Muscle layer of duodenum (tissue), 2 donors: ENCODE measurements around the gene UBE2H.

Experiments used
- H3K27ac ChIP-seq: one replicate; pipeline ENCODE4 v1.7.0; 2013; ENCODE audit warnings: mild to moderate bottlenecking, low read length
- H3K27me3 ChIP-seq: one replicate; pipeline ENCODE4 v1.7.0; 2013; ENCODE audit warnings: low read depth, mild to moderate bottlenecking, control low read depth, low read length
- H3K36me3 ChIP-seq, 2 donors: one replicate each; pipeline ENCODE4 v1.7.0; 2013; ENCODE audit warnings: low read length in 2 of 2, control low read depth in 1 of 2, mild to moderate bottlenecking in 1 of 2; ENCODE audit not compliant: insufficient read depth in 2 of 2, control insufficient read depth in 1 of 2
- H3K4me1 ChIP-seq, 2 donors: one replicate each; pipeline ENCODE4 v1.7.0; 2013; ENCODE audit warnings: low read length in 2 of 2, mild to moderate bottlenecking in 2 of 2, control low read depth in 1 of 2, moderate library complexity in 1 of 2; ENCODE audit not compliant: insufficient read depth in 2 of 2, control insufficient read depth in 1 of 2
- H3K4me3 ChIP-seq, 2 donors: one replicate each; pipeline ENCODE4 v1.7.0; 2013; ENCODE audit warnings: low read length in 2 of 2, low read depth in 1 of 2, mild to moderate bottlenecking in 1 of 2
- H3K9me3 ChIP-seq, 2 donors: one replicate each; pipeline ENCODE4 v1.7.0; 2013; ENCODE audit warnings: low read length in 2 of 2, control low read depth in 1 of 2, mild to moderate bottlenecking in 1 of 2; ENCODE audit not compliant: control insufficient read depth in 1 of 2
- donor health status: healthy.

Gene UBE2H

GRCh38 chr7:129887865-129888264, 64.9 kb downstream of the UBE2H start:
- peaks cover 5 to 16% of the 10 kb centered on the region in 2 donors for H3K4me1 ChIP-seq
- no peak overlapping the region for H3K4me3 ChIP-seq
- no peak overlapping the region for H3K27ac ChIP-seq
- H3K9me3 ChIP-seq: no peaks in the 10 kb centered on the region
- no peaks in the 10 kb centered on the region for H3K27me3 ChIP-seq
- H3K36me3 ChIP-seq: no peaks in the 10 kb centered on the region

- Histone ChIP-seq H3K36me3 (no peaks in the 10 kb centered on the region), H3K4me1 (peaks cover 5 to 12% of the 10 kb centered on the region in 2 donors), H3K4me3 (no peak overlapping the region), H3K27ac (no peak overlapping the region), H3K9me3 (no peaks in the 10 kb centered on the region), H3K27me3 (no peaks in the 10 kb centered on the region)
Measured at GRCh38 chr7:129886818-129887186, 66.0 kb downstream of the UBE2H start.

- H3K27ac ChIP-seq: no peak overlapping the region
- peaks cover 5 to 12% of the 10 kb centered on the region in 2 donors for H3K4me1 ChIP-seq
- no peaks in the 10 kb centered on the region for H3K27me3 ChIP-seq
- no peaks in the 10 kb centered on the region for H3K36me3 ChIP-seq
- no peak overlapping the region for H3K4me3 ChIP-seq
- H3K9me3 ChIP-seq: no peaks in the 10 kb centered on the region
Measured at GRCh38 chr7:129886167-129886817, 66.5 kb downstream of the UBE2H start.

GRCh38 chr7:129884495-129884894, 68.3 kb downstream of the UBE2H start:
- Histone ChIP-seq H3K4me3 (no peak overlapping the region), H3K36me3 (peaks cover 0 to 6% of the 10 kb centered on the region in 2 donors), H3K27ac (no peak overlapping the region), H3K27me3 (no peaks in the 10 kb centered on the region), H3K4me1 (peaks cover 4 to 7% of the 10 kb centered on the region in 2 donors), H3K9me3 (no peaks in the 10 kb centered on the region)

- Histone ChIP-seq H3K4me1 (no peaks in the 10 kb centered on the region), H3K36me3 (peaks cover under 1 to 13% of the 10 kb centered on the region in 2 donors), H3K27me3 (no peaks in the 10 kb centered on the region), H3K27ac (no peak overlapping the region), H3K4me3 (no peak overlapping the region), H3K9me3 (no peaks in the 10 kb centered on the region)
Measured at GRCh38 chr7:129883151-129883550, 69.6 kb downstream of the UBE2H start.

GRCh38 chr7:129882531-129882930, 70.2 kb downstream of the UBE2H start:
- Histone ChIP-seq H3K4me3 (no peak overlapping the region), H3K4me1 (peaks cover 1 to 3% of the 10 kb centered on the region in 2 donors), H3K27ac (no peak overlapping the region), H3K36me3 (peaks cover 6 to 13% of the 10 kb centered on the region in 2 donors), H3K9me3 (no peaks in the 10 kb centered on the region), H3K27me3 (no peaks in the 10 kb centered on the region)

GRCh38 chr7:129877146-129877792, 75.5 kb downstream of the UBE2H start:
- Histone ChIP-seq H3K27ac (no peak overlapping the region), H3K4me1 (peaks cover 14 to 20% of the 10 kb centered on the region in 2 donors), H3K9me3 (no peaks in the 10 kb centered on the region), H3K27me3 (no peaks in the 10 kb centered on the region), H3K4me3 (no peak overlapping the region), H3K36me3 (peaks cover 6 to 18% of the 10 kb centered on the region in 2 donors)

GRCh38 chr7:129875745-129876411, 76.9 kb downstream of the UBE2H start:
- H3K4me1 ChIP-seq: peaks cover 14 to 20% of the 10 kb centered on the region in 2 donors
- H3K4me3 ChIP-seq: no peak overlapping the region
- H3K36me3 ChIP-seq: peaks cover 6 to 17% of the 10 kb centered on the region in 2 donors
- H3K27me3 ChIP-seq: no peaks in the 10 kb centered on the region
- H3K27ac ChIP-seq: no peak overlapping the region
- H3K9me3 ChIP-seq: no peaks in the 10 kb centered on the region

- Histone ChIP-seq H3K27me3 (no peaks in the 10 kb centered on the region), H3K27ac (no peak overlapping the region), H3K36me3 (peaks cover 6 to 13% of the 10 kb centered on the region in 2 donors), H3K9me3 (no peaks in the 10 kb centered on the region), H3K4me3 (no peak overlapping the region), H3K4me1 (peaks cover 14 to 21% of the 10 kb centered on the region in 2 donors)
Measured at GRCh38 chr7:129875160-129875559, 77.6 kb downstream of the UBE2H start.

- peaks cover 14 to 23% of the 10 kb centered on the region in 2 donors for H3K4me1 ChIP-seq
Measured at GRCh38 chr7:129874722-129875121, 78.0 kb downstream of the UBE2H start.

GRCh38 chr7:129872054-129872453, 80.7 kb downstream of the UBE2H start:
- H3K9me3 ChIP-seq: no peaks in the 10 kb centered on the region
- H3K27ac ChIP-seq: no peak overlapping the region
- H3K36me3 ChIP-seq: peaks cover 0 to 5% of the 10 kb centered on the region in 2 donors
- H3K27me3 ChIP-seq: no peaks in the 10 kb centered on the region
- no peak overlapping the region for H3K4me3 ChIP-seq
- peaks cover 8 to 15% of the 10 kb centered on the region in 2 donors for H3K4me1 ChIP-seq

More at GRCh38 chr7:129874722-129875121, 78.0 kb downstream of the UBE2H start:
- no peaks in the 10 kb centered on the region for H3K9me3 ChIP-seq
- H3K27ac ChIP-seq: no peak overlapping the region
- H3K4me3 ChIP-seq: no peak overlapping the region
- H3K27me3 ChIP-seq: no peaks in the 10 kb centered on the region
- H3K36me3 ChIP-seq: peaks cover 6 to 13% of the 10 kb centered on the region in 2 donors
